PFSK-1 (cell line): ENCODE measurements around the gene NR3C1.

Experiments used
- FOXP2 ChIP-seq: optimal IDR thresholded peaks from 2 replicates; pipeline ENCODE3; 2011; ENCODE audit warnings: borderline replicate concordance, control low read depth, inconsistent platforms; ENCODE audit not compliant: insufficient read depth; ENCODE audit errors: extremely low read length, extremely low read depth
- POLR2AphosphoS5 ChIP-seq: IDR thresholded peaks from 2 replicates; pipeline ENCODE4 v1.6.1; 2012; ENCODE audit warnings: low read depth, mild to moderate bottlenecking, control low read depth, low read length, moderate library complexity
- REST ChIP-seq, 2 experiments: IDR thresholded peaks; 2 replicates each; pipeline versions ENCODE4 v1.6.1 to v1.8.0; 2011 to 2012; ENCODE audit warnings: low read depth in 2 of 2, low read length in 2 of 2, control low read depth in 1 of 2, inconsistent platforms in 1 of 2, mild to moderate bottlenecking in 1 of 2, moderate library complexity in 1 of 2; ENCODE audit not compliant: insufficient read depth in 1 of 2
- SIN3A ChIP-seq: IDR thresholded peaks from 2 replicates; pipeline ENCODE4 v1.6.1; 2012; ENCODE audit warnings: mild to moderate bottlenecking, low read length, moderate library complexity, borderline replicate concordance; ENCODE audit not compliant: insufficient read depth
- TAF1 ChIP-seq: IDR thresholded peaks from 2 replicates; pipeline ENCODE4 v1.6.1; 2012; ENCODE audit warnings: low read length, control low read depth, borderline replicate concordance; ENCODE audit not compliant: insufficient read depth

GRCh38 chr5:143236682-143237081 is 166.8 kb downstream of the NR3C1 start:
- no peak for TF ChIP-seq POLR2AphosphoS5
- no peak for TF ChIP-seq REST (IDR thresholded peaks at IDR 0.05; ENCODE audit: insufficient read depth in 1 of 2, low read depth in 2 of 2, low read length in 2 of 2)
- TF ChIP-seq TAF1: no peak
- no peak for TF ChIP-seq SIN3A
- TF ChIP-seq FOXP2: no peak
